MCF 10A (cell line): ENCODE data around the gene LHX2. TPM values are rescaled to one million over a fixed set of nuclear protein-coding genes. Genes with fewer than 3 reads are reported as not detected.

Experiments
- BruUV-seq: library from RNA; stranded (reverse); fragments of 400-500 nt; replicated peaks from 2 replicates; lab custom pipeline; 2021; lab: Mats Ljungman, UMichigan
- CTCF ChIA-PET: fragments of 300-600 bp; sonication (Branson Sonifier 250); formaldehyde crosslinking; extraction: SDS; loops from one replicate; lab custom pipeline; 2021; ENCODE audit warnings: antibody characterized with exemption, inconsistent platforms; lab: Yijun Ruan, JAX
- POLR2A ChIA-PET: fragments of 300-600, 350-650 bp; sonication (Branson Sonifier 250); formaldehyde crosslinking; extraction: SDS; loops from one replicate; lab custom pipeline; 2020; ENCODE audit warnings: antibody characterized with exemption, inconsistent platforms; lab: Yijun Ruan, JAX
- DNase-seq: peaks from one replicate; pipeline ENCODE4 v3.0.0-alpha.2; 2018; ENCODE audit not compliant: unreplicated experiment
- H3K27ac Mint-ChIP-seq: one replicate; pipeline ENCODE4 v1.8.0; 2022; ENCODE audit warnings: mild to moderate bottlenecking, low read depth, mixed read lengths; ENCODE audit not compliant: unreplicated experiment
- H3K27me3 Mint-ChIP-seq: one replicate; pipeline ENCODE4 v1.8.0; 2022; ENCODE audit warnings: mixed read lengths; ENCODE audit not compliant: insufficient read depth, unreplicated experiment
- H3K36me3 Mint-ChIP-seq: one replicate; pipeline ENCODE4 v1.8.0; 2022; ENCODE audit warnings: mild to moderate bottlenecking, moderate library complexity, mixed read lengths; ENCODE audit not compliant: insufficient read depth, unreplicated experiment
- H3K4me1 Mint-ChIP-seq: one replicate; pipeline ENCODE4 v1.8.0; 2022; ENCODE audit warnings: mixed read lengths; ENCODE audit not compliant: insufficient read depth, unreplicated experiment
- H3K4me3 Mint-ChIP-seq: one replicate; pipeline ENCODE4 v1.8.0; 2022; ENCODE audit warnings: mild to moderate bottlenecking, moderate library complexity, mixed read lengths; ENCODE audit not compliant: unreplicated experiment
- H3K9me3 Mint-ChIP-seq: one replicate; pipeline ENCODE4 v1.8.0; 2022; ENCODE audit warnings: mixed read lengths; ENCODE audit not compliant: unreplicated experiment
- intact Hi-C: fragments of 100-400 bp; cut with micrococcal nuclease; formaldehyde crosslinking; loops from 2 replicates; pipeline ENCODE4 v1.14.1; 2022
- total RNA-seq: library from RNA; stranded (reverse); gene quantifications from 2 replicates; pipeline ENCODE4 v1.2.3, GENCODE V29; 2022
- TF ChIP-seq, protein P1 (sequence below): fragments of 200-600 bp; IDR thresholded peaks from one replicate; pipeline ENCODE4 v1.8.0; 2022; ENCODE audit warnings: antibody characterized with exemption, mild to moderate bottlenecking; ENCODE audit not compliant: unreplicated experiment

LHX2 gene
- total RNA-seq, 1 experiment from 2014 or later, result 0.63 TPM

DNA sequence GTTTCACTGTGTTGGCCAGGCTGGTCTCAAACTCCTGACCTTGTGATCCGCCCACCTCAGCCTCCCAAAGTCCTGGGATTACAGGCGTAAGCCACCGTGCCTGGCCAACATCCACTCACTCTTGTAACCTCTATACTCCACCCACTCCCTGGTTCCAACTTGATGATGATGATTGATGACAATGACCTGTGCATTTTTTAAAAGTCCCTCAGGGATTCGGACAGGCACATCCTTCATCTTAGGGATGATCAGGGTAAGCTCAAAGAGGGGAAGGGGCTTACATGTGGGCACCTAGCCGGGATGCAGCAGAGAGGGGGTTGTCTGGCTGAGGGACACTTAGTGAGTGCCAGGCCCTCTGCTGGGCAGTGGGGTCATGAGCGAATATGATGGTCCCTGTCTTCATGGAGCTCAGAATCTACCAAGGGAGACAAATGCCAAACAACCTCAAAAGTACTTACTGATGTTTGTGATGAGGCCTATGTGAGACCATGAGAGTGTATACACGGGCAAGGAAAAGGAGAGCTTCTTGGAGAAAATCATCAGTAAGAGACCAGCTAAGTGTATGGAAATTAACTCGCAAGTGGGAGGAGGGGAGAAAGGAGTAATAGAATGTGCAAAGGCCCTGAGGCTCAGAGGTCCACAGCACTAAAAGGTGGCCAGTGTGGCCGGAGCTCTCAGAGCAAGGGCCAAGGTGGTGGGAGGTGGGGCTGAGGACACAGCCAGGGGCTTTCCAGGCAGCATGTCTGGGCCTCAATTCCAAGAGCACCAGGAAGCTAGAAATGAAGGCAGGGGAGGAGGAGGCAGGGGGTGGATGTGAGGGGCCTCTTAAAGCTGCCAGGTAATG lies 27.4 kb downstream of the LHX2 start:
- no peak for DNase-seq
- ChIA-PET POLR2A (no interaction called here), CTCF (interaction anchor here (0.7 to 1.8 kb wide), 5 partner anchors 12 to 497 kb away, joined by 3 to 10 read pairs (median 5); no protein-coding TSS in a partner anchor)
- no peak overlapping the region for H3K27ac Mint-ChIP-seq
- TF ChIP-seq, protein P1, sequence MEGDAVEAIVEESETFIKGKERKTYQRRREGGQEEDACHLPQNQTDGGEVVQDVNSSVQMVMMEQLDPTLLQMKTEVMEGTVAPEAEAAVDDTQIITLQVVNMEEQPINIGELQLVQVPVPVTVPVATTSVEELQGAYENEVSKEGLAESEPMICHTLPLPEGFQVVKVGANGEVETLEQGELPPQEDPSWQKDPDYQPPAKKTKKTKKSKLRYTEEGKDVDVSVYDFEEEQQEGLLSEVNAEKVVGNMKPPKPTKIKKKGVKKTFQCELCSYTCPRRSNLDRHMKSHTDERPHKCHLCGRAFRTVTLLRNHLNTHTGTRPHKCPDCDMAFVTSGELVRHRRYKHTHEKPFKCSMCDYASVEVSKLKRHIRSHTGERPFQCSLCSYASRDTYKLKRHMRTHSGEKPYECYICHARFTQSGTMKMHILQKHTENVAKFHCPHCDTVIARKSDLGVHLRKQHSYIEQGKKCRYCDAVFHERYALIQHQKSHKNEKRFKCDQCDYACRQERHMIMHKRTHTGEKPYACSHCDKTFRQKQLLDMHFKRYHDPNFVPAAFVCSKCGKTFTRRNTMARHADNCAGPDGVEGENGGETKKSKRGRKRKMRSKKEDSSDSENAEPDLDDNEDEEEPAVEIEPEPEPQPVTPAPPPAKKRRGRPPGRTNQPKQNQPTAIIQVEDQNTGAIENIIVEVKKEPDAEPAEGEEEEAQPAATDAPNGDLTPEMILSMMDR, result no peak
- intact Hi-C loops, result no loop called here
- no peak overlapping the region for H3K4me3 Mint-ChIP-seq
- no peaks in the 10 kb centered on the region for H3K9me3 Mint-ChIP-seq
- H3K27me3 Mint-ChIP-seq, result peaks cover 40% of the 10 kb centered on the region
- H3K4me1 Mint-ChIP-seq, result peaks cover 7% of the 10 kb centered on the region
- no peaks in the 10 kb centered on the region for H3K36me3 Mint-ChIP-seq
- BruUV-seq, result no TSS peak

DNA sequence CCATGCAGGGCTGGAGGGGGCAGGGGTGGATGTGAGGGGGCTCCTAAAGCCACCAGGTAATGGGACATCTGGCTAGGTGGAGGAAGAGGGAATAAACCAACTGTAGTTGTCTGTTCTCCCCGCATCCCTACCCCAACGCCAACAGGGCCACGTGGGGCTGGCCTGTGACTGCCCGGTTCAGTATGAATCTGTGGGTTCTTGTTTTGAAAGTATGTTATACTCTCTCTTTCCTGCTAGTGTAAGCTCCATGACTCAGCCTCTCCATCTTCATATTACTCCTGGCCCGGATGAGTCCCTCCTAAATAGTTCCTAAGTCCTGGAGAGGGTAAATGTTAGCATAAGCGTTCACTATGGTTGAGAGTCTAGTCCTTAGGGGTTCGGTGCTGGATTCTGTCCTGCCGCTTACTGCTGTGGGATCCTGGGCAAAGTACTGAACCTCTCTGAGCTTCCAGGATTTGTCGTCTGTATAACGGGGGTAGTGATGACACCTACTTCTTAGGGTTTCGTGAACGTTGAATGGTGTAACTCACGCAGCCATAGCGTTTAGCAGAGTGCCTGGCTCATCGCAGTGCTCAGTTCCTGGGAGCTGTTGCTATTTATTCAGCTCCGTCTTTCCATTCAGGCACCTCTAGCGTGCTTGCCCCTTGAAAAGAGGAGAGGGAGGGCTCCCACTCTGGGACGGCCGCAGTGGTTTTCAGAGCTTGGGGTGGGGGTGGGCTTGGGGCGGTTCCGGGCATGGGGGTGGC lies 28.8 kb downstream of the LHX2 start:
- H3K27me3 Mint-ChIP-seq, result peaks cover 35% of the 10 kb centered on the region
- POLR2A ChIA-PET, result interaction anchor here (1.1 kb wide), 1 partner anchor 313 kb away, joined by 3 read pairs; no protein-coding TSS in a partner anchor
- peak; percentile 13 for DNase-seq

DNA sequence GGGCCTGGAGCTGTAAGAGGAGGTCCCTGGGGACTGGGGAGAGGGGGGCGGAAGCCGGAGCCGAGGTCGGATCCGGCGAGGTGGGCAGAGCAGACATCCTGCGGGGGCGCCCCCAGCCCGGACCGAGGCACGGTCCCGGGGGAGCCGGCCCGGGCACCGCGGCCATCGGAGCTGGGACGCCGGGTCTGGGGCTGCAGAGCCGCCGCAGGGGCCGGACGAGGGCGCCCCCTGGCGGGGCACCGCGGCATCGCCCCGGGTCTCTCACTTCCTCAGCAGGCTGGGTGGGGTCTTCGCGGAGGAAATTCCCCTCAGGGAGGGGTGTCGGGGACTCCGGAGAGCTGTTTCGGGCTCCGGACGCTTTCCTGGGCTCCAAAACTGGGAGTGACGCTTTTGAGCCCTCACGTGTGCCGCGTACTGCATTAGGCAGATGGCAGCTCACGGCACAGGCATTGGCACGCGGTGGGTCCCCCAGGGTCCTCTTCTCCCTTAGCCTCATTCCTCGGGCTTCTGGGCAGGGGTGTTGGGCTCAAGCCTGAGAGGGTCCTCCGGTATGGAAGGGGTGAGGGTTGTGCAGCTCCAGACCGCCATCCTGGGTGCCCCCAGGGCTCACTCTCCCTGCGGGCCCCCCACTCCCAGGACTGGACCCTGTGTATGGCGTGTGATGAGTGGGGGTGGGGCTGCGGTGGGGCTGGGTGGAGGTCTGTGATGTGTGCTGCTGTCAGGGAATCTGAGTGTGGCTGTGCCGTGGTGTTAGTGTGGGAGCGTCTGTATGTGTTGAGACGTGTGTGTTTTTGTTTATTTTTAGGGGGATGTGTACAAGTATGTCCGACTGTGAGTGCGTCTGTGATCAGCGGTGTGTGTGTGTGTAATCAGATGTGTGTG lies 29.6 kb downstream of the LHX2 start:
- peaks cover 27% of the 10 kb centered on the region for H3K27me3 Mint-ChIP-seq
- TF ChIP-seq, protein P1, result peak; percentile 97
- H3K4me3 Mint-ChIP-seq, result peak overlapping the region; percentile 56
- no peak overlapping the region for H3K27ac Mint-ChIP-seq
- H3K9me3 Mint-ChIP-seq, result no peaks in the 10 kb centered on the region
- no peaks in the 10 kb centered on the region for H3K36me3 Mint-ChIP-seq
- intact Hi-C loops, result loop anchor here (1.0 to 2.0 kb wide), 2 partner anchors 316 to 497 kb away; no protein-coding TSS in a partner anchor
- POLR2A ChIA-PET, result interaction anchor here (1.1 to 1.2 kb wide), 2 partner anchors 306 to 314 kb away, joined by 3 read pairs; no protein-coding TSS in a partner anchor
- CTCF ChIA-PET, result interaction anchor here (0.6 to 1.8 kb wide), 17 partner anchors 9 to 498 kb away, joined by 3 to 5 read pairs (median 4); no protein-coding TSS in a partner anchor
- peak; percentile 29 for DNase-seq
- peaks cover 7% of the 10 kb centered on the region for H3K4me1 Mint-ChIP-seq
- no TSS peak for BruUV-seq

More for the DNA sequence above, 28.8 kb downstream of the LHX2 start:
- Mint-ChIP-seq H3K27ac (no peak overlapping the region), H3K4me1 (peaks cover 7% of the 10 kb centered on the region), H3K36me3 (no peaks in the 10 kb centered on the region), H3K9me3 (no peaks in the 10 kb centered on the region), H3K4me3 (peak overlapping the region; percentile 22)
- TF ChIP-seq, protein P1, result no peak
- intact Hi-C loops, result loop anchor here (1.0 to 2.0 kb wide), 2 partner anchors 316 to 496 kb away; no protein-coding TSS in a partner anchor
- BruUV-seq, result no TSS peak
- CTCF ChIA-PET, result interaction anchor here (0.5 to 1.8 kb wide), 18 partner anchors 11 to 498 kb away, joined by 3 to 7 read pairs (median 4); no protein-coding TSS in a partner anchor
